Endothelial cell of umbilical vein (primary cell): ENCODE data around the gene ANXA9. TPM values are rescaled to one million over a fixed set of nuclear protein-coding genes. Genes with fewer than 3 reads are reported as not detected.

ENCODE experiments used
- BruUV-seq: library from RNA; stranded (reverse); fragments of 400-500 nt; replicated peaks from 2 replicates; lab custom pipeline; 2021; lab: Mats Ljungman, UMichigan
- CTCF ChIA-PET: fragments of 300-600, 350-600 bp; sonication (Branson Sonifier 250); formaldehyde crosslinking; loops from one replicate; lab custom pipeline; 2021; ENCODE audit warnings: antibody characterized with exemption, inconsistent platforms; lab: Charles Lee
- POLR2A ChIA-PET: fragments of 300-600, 350-600 bp; sonication (Branson Sonifier 250); formaldehyde crosslinking; loops from one replicate; lab custom pipeline; 2021; ENCODE audit warnings: antibody characterized with exemption, inconsistent platforms; lab: Charles Lee
- DNase-seq: peaks from one replicate; pipeline ENCODE4 v3.0.0-alpha.2; 2011; ENCODE audit warnings: low read depth, low spot score
- FAIRE-seq: peaks from 2 replicates; lab custom pipeline; 2011; peaks lifted over from hg19 to GRCh38; lab: Jason Lieb, UNC
- H2AFZ ChIP-seq: 2 replicates; pipeline ENCODE4 v1.6.0; 2012; ENCODE audit warnings: low read depth, low read length, control low read depth, inconsistent platforms
- H3K27ac ChIP-seq: 2 replicates; pipeline ENCODE4 v1.5.1; 2011; ENCODE audit warnings: low read depth, mild to moderate bottlenecking, control low read depth, low read length, moderate library complexity; ENCODE audit not compliant: insufficient read depth
- H3K27me3 ChIP-seq, 2 experiments: 2 replicates each; pipeline versions ENCODE4 v1.6.0 to v1.6.1; 2011; ENCODE audit warnings: low read length in 2 of 2, mixed read lengths in 1 of 2; ENCODE audit not compliant: control insufficient read depth in 2 of 2, insufficient read depth in 2 of 2
- H3K36me3 ChIP-seq, 2 experiments: 2 replicates in 1 of 2; 3 replicates in 1 of 2; pipeline ENCODE4 v1.5.1; 2011; ENCODE audit warnings: low read length in 2 of 2, mild to moderate bottlenecking in 1 of 2, moderate library complexity in 1 of 2; ENCODE audit not compliant: control insufficient read depth in 2 of 2, insufficient read depth in 2 of 2; ENCODE audit errors: extremely low read depth in 1 of 2
- H3K4me1 ChIP-seq: 3 replicates; pipeline ENCODE4 v1.5.1; 2011; ENCODE audit warnings: mild to moderate bottlenecking, low read length; ENCODE audit not compliant: control insufficient read depth, insufficient read depth; ENCODE audit errors: extremely low read depth
- H3K4me2 ChIP-seq: 2 replicates; pipeline ENCODE4 v1.6.1; 2011; ENCODE audit warnings: low read length, control low read depth, mixed read lengths; ENCODE audit not compliant: insufficient read depth
- H3K4me3 ChIP-seq, 3 experiments: fragments of 200-600 bp in 1 of 3; sonication (generic), shearing (Covaris generic) in 1 of 3; replicated peaks in 1 of 3; 2 replicates each; pipeline ENCODE4 v1.5.1; 2011 to 2016; ENCODE audit warnings: control low read depth in 3 of 3, low read length in 3 of 3, mild to moderate bottlenecking in 2 of 3, inconsistent platforms in 1 of 3, low read depth in 1 of 3, moderate library complexity in 1 of 3; ENCODE audit not compliant: insufficient read depth in 1 of 3
- H3K79me2 ChIP-seq: 2 replicates; pipeline ENCODE4 v1.6.0; 2012; ENCODE audit warnings: low read length, inconsistent platforms; ENCODE audit not compliant: control insufficient read depth, insufficient read depth
- H3K9ac ChIP-seq: replicated peaks from 2 replicates; pipeline ENCODE3; 2011; ENCODE audit warnings: low read length, control low read depth; ENCODE audit not compliant: insufficient read depth; ENCODE audit errors: extremely low read depth
- H3K9me1 ChIP-seq: replicated peaks from 3 replicates; pipeline ENCODE4 v1.6.0; 2011; ENCODE audit warnings: mild to moderate bottlenecking, low read length; ENCODE audit not compliant: control insufficient read depth, insufficient read depth; ENCODE audit errors: extremely low read depth
- H3K9me3 ChIP-seq: replicated peaks from 2 replicates; pipeline ENCODE4 v1.5.1; 2012; ENCODE audit warnings: low read length, inconsistent platforms; ENCODE audit not compliant: control insufficient read depth, insufficient read depth
- H4K20me1 ChIP-seq: replicated peaks from 2 replicates; pipeline ENCODE3; 2011; ENCODE audit warnings: mild to moderate bottlenecking, low read length; ENCODE audit not compliant: control insufficient read depth, insufficient read depth; ENCODE audit errors: extremely low read depth
- EZH2 ChIP-seq: IDR thresholded peaks from 2 replicates; pipeline ENCODE4 v1.6.1; 2012; ENCODE audit warnings: borderline replicate concordance, low read depth, mild to moderate bottlenecking, moderate library complexity, low read length, inconsistent platforms; ENCODE audit not compliant: severe bottlenecking
- FOS ChIP-seq: IDR thresholded peaks from 2 replicates; pipeline ENCODE4 v1.6.1; 2011; ENCODE audit warnings: mild to moderate bottlenecking, low read length, moderate library complexity, borderline replicate concordance; ENCODE audit not compliant: insufficient read depth
- GATA2 ChIP-seq: IDR thresholded peaks from 2 replicates; pipeline ENCODE4 v1.7.0; 2011; ENCODE audit warnings: low read depth, mild to moderate bottlenecking, moderate library complexity, mixed read lengths, low read length; ENCODE audit not compliant: insufficient read length, insufficient read depth
- JUN ChIP-seq: IDR thresholded peaks from 2 replicates; pipeline ENCODE4 v1.6.1; 2011; ENCODE audit warnings: borderline replicate concordance, low read depth; ENCODE audit not compliant: insufficient read length, insufficient read depth
- MYC ChIP-seq: IDR thresholded peaks from one replicate; pipeline ENCODE4 v1.6.1; 2011; ENCODE audit warnings: mild to moderate bottlenecking, low read depth, low read length
- POLR2A ChIP-seq: IDR thresholded peaks from 2 replicates; pipeline ENCODE4 v1.6.1; 2012; ENCODE audit warnings: low read depth, mild to moderate bottlenecking, control low read depth, low read length
- POLR2AphosphoS5 ChIP-seq: IDR thresholded peaks from 2 replicates; pipeline ENCODE4 v1.6.1; 2012; ENCODE audit warnings: low read depth, mild to moderate bottlenecking, control low read depth, low read length, moderate library complexity; ENCODE audit not compliant: insufficient read depth
- dilution Hi-C: fragments of 300-500 bp; cut with MboI; formaldehyde crosslinking; loops from one replicate; pipeline ENCODE4 v1.15.0; 2019; ENCODE audit warnings: low sequenced_read_pairs; ENCODE audit not compliant: extremely low pct_ligation_motif_present
- intact Hi-C: fragments of 100-400 bp; cut with micrococcal nuclease; formaldehyde crosslinking; loops from one replicate; pipeline ENCODE4 v1.10.0; 2022
- polyA plus RNA-seq, 4 experiments: library from polyadenylated mRNA; depleted of rRNA in 3 of 4; stranded (reverse) in 3 of 4; unstranded in 1 of 4; fragments of >200 nt; gene quantifications; 2 replicates each; pipeline versions ENCODE4 v1.2.1 to v1.2.3, GENCODE V29; 2011 to 2012; ENCODE audit warnings: missing spikeins in 1 of 4
- total RNA-seq: library from RNA; stranded (reverse); gene quantifications from 2 replicates; pipeline ENCODE4 v1.2.3, GENCODE V29; 2021
- TF ChIP-seq, protein P1 (sequence below), 2 donors: IDR thresholded peaks; 1 replicate in 1 of 2; 2 replicates in 1 of 2; pipeline ENCODE4 v1.5.1; 2011; ENCODE audit warnings: low read length in 2 of 2, mild to moderate bottlenecking in 2 of 2, moderate library complexity in 2 of 2, control low read depth in 1 of 2, inconsistent platforms in 1 of 2, low read depth in 1 of 2; ENCODE audit not compliant: insufficient read depth in 1 of 2; ENCODE audit errors: extremely low read depth in 1 of 2
- TF ChIP-seq, protein P2 (sequence below): IDR thresholded peaks from 2 replicates; pipeline ENCODE4 v1.6.1; 2011; ENCODE audit not compliant: insufficient read depth, insufficient read length

ANXA9 gene
- total and polyA plus RNA-seq, 2 donors (not counting 3 experiments of a cell fraction or from before 2014, with no cell fraction given) = not detected

DNA sequence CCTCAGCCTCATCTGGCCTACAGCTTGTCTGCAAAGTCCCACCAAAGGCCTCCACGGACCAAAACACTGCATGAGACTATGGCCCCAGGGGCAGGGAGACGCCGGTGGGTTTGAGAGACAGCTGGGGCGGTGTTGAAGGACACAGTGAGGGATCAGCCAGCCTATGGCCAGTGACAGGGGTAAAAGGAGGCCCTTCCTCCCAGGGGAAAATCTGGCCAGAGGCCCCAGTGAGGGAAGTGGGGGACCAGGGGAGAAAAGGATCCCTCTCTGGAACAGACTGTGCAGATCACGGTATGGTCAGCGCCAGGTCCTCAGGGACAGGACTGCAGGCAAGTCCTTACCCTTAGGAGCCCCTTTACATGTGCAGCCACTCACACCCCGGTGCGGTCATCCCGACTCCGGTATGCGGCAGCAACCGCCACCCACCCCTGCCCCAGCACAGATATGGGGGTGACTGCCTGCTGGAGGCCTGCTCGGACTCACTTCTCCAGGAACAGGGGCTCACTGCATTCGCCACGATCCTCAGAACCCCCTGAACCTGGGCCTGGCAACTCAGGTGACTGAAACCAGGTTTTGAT lies 8.7 kb upstream of the ANXA9 start:
- peak overlapping the region; percentile 75 for H3K9ac ChIP-seq
- intact Hi-C loops (no loop called here), dilution Hi-C loops (no loop called here)
- POLR2A ChIA-PET = no interaction called here
- no peaks in the 10 kb centered on the region for H3K9me1 ChIP-seq
- H3K79me2 ChIP-seq = peaks cover 56% of the 10 kb centered on the region
- FAIRE-seq (peak; percentile 24), DNase-seq (no peak)
- peaks cover 1 to 4% of the 10 kb centered on the region in 2 experiments for H3K36me3 ChIP-seq
- H3K4me1 ChIP-seq = peaks cover 28% of the 10 kb centered on the region
- H3K27ac ChIP-seq = peak overlapping the region; percentile 50
- H3K4me2 ChIP-seq = peak overlapping the region; percentile 62
- H2AFZ ChIP-seq = no peak overlapping the region
- peak overlapping the region; percentile 43 to 75 (median 65) for H3K4me3 ChIP-seq
- H3K9me3 ChIP-seq = no peaks in the 10 kb centered on the region
- no peaks in the 10 kb centered on the region for H3K27me3 ChIP-seq
- CTCF ChIA-PET = interaction anchor here (1.2 to 17.1 kb wide), 6 partner anchors 11 to 686 kb away, joined by 3 to 278 read pairs (median 6); partner anchors contain the start of gene MINDY1
- BruUV-seq = no TSS peak
- no peaks in the 10 kb centered on the region for H4K20me1 ChIP-seq
- TF ChIP-seq, protein P1, sequence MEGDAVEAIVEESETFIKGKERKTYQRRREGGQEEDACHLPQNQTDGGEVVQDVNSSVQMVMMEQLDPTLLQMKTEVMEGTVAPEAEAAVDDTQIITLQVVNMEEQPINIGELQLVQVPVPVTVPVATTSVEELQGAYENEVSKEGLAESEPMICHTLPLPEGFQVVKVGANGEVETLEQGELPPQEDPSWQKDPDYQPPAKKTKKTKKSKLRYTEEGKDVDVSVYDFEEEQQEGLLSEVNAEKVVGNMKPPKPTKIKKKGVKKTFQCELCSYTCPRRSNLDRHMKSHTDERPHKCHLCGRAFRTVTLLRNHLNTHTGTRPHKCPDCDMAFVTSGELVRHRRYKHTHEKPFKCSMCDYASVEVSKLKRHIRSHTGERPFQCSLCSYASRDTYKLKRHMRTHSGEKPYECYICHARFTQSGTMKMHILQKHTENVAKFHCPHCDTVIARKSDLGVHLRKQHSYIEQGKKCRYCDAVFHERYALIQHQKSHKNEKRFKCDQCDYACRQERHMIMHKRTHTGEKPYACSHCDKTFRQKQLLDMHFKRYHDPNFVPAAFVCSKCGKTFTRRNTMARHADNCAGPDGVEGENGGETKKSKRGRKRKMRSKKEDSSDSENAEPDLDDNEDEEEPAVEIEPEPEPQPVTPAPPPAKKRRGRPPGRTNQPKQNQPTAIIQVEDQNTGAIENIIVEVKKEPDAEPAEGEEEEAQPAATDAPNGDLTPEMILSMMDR (IDR thresholded peaks at IDR 0.05; ENCODE audit: extremely low read depth in 1 of 2, insufficient read depth in 1 of 2, low read depth in 1 of 2, low read length in 2 of 2) = no peak
- TF ChIP-seq MYC (no peak), JUN (no peak), EZH2 (no peak), POLR2A (no peak), POLR2AphosphoS5 (no peak), GATA2 (no peak), FOS (no peak)
- TF ChIP-seq, protein P2, sequence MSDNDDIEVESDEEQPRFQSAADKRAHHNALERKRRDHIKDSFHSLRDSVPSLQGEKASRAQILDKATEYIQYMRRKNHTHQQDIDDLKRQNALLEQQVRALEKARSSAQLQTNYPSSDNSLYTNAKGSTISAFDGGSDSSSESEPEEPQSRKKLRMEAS = no peak
